NCI-H1436 (cell line): ENCODE data around the gene KLF3.

Experiments used
- DNase-seq: peaks from one replicate; lab custom pipeline; 2025; lab: John Stamatoyannopoulos, UW

Gene KLF3

DNA sequence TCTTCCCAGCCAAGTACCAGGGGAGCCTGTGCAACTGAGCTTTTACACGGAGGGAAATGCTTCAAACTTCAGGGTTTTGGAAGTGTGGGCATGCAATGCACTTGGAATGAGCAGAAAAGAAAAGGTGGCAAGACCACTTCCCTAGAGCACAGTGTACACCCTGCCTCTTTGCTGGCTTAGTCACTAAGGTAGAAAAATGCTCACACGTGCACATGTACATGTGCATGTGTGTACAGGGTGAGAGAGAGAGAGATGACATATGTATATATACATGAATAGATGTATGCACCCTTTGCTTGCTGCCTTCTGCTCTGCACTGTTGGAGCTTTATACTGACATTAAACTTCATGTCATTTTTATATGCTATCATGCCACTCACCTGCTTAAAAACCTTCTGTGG is 7.9 kb upstream of the KLF3 start:
- no peak for DNase-seq

- no peak for DNase-seq
Measured at GRCh38 chr4:38659346-38659745, 4.7 kb upstream of the KLF3 start.

DNA sequence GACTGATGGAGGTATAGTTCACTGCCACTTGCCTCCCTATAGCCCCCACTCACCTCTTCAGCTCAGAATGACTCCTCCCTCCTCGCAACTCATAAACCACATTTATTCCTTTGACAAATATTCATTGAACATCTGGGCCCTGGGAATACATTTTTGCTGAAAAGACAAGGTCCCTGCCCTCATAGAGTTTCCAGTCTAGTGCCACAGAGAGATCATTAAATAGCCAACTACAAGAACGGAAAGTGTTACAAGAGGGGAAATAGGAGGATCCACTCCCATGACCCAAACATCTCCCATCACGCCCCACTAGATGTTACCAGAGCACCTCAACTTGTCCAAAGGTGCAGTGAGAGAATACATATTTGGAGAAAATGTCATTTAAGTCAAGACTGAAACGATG is 3.2 kb upstream of the KLF3 start:
- no peak for DNase-seq

DNA sequence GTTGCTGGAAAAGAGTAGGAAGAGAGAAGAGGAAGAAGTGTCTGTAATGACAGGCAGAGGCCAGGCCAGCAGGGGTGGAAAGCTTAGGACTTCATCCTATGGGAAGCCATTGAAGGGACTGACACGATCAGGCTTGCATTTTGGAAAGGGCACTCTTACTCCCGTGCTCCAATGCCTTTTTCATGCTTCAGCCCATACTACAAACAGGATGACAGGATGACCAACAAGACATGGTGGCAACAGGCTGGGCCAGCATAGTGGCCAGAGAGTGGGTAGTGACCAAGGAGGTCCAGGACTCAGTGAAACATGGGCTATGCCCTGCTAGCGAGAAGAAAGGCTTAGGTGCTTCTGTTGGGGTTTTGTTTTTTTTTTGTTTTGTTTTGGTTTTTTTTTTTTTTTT is 2.6 kb upstream of the KLF3 start:
- DNase-seq, result no peak

- DNase-seq, result no peak
Measured at GRCh38 chr4:38662522-38663089, 1.4 kb upstream of the KLF3 start.

GRCh38 chr4:38663090-38663800 is 754 bp upstream of the KLF3 start:
- no peak for DNase-seq

DNA sequence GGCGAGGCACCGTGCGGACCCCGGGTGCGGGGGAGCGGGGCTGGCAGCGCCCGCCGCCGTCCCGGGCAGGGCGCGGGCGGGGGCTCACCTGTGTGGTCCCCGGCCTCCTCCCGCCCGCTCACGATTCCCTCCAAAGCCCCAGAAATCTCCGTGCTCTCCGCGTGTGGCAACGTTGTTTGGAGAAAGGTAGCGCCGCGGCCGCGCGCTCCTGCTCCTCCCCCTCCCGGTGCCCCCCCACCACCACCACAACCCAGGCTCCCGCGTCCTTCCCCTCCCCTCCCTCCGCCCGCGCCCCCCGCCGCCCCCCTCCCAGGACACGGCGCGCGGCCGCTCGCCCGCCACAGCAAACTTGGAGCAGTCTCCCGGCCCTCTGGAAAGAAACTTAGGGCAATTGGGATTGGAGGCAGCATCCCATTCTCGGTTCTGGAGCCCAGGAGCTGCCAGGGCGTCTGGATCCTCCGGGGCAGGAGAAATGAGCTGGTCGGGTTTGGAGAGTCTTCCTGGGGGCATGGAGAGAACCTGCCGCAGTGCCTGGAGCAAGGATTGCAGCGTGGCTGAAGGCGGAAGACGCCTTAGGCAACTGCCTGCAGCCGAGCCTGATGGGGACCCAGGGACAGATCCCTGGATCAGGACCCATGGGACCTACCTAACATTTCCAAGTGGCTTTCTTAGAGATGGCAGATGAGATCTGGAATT is 855 bp downstream of the KLF3 start:
- DNase-seq, result peak; percentile 55

- DNase-seq, result no peak
Measured at GRCh38 chr4:38665551-38666411, 1.8 kb downstream of the KLF3 start.

DNA sequence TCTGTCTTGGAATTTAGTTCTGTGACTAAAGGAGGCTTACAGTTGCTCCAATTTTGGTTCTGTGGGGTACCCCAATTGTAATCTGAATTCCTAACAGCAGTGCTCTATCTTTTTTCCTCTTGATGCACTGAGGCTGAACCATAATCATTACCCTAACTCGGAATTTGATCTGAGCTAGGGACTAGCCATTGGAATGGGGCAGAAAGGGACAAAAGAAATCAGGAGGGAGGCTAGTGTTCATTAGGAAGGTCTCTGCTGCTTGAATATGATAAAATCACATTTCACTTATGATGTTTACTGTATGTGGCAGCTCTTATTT is 2.7 kb downstream of the KLF3 start:
- DNase-seq, result no peak

DNA sequence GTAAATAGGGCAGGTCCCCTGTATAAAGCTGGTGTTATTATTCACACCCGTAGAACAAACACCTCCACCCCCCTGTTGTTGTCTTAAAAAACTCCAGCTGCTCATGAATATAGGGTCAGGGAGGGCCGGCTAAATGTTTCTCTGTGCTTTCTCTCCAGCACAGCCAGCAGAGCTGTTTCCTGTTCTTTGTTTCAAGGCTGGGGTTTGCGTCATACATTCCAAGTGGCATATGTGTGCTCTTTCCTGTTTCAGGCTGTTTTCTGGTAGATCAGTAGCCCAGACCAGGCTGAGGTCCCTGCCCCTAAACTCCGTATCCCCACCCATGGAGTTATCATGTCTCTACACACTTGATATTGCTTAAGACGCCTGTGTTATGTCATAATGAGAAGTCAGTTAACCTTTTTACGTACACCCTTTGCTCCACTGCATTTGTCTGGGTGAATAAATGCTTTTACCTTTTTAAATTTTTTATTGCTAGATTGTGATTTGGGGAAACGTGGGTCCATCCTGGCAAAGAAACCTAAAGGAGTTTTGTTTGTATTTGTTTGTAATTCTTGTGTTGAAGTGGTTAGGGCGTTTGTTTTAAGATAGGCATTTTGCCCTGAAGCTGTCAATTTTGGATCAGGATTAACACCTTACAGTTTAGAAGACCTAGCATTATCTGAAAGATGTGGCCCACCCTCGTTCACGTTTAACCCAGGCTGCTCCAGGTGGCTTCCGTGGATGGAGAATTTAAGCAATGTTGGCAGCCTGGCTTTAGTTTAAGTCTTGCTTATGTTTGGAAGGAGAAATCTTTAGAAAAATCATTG is 3.3 kb downstream of the KLF3 start:
- peak; percentile 69 for DNase-seq

DNA sequence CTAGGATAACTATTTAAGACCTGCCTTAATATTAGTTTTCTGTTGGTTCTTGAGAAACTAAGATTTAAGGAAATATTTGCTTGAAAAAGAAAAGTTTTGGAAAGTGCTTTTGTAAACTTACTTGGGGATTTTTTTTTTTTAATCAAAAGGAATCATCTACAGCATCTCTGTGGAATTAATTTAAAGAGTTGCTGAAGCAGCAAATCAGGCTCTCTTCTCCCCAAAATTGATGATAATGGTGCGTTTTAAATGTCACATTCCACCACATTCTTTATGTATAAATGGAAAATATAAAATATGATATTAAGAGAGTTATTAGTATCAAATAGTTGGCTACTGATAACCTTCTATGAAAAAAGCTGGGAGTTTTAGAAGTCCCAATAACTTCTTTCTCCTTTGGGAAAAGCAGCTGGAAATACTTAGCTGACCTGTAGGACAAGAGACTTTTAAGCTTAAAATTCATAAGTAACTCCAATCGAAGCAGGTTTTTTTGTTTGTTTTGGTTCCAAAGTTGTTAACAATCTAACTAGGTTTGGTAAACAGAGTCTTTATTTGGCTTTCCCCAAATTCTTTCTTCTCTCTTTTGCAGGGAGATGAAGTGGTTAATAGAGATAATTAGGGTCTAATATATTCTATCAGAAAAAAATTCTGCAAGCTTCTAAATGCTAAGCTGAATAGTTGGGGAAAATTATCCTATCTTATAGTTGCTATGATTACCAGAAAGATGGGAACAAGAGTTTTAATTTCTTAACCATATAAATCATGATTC is 4.4 kb downstream of the KLF3 start:
- no peak for DNase-seq

GRCh38 chr4:38669208-38669607 is 5.2 kb downstream of the KLF3 start:
- DNase-seq, result no peak

DNA sequence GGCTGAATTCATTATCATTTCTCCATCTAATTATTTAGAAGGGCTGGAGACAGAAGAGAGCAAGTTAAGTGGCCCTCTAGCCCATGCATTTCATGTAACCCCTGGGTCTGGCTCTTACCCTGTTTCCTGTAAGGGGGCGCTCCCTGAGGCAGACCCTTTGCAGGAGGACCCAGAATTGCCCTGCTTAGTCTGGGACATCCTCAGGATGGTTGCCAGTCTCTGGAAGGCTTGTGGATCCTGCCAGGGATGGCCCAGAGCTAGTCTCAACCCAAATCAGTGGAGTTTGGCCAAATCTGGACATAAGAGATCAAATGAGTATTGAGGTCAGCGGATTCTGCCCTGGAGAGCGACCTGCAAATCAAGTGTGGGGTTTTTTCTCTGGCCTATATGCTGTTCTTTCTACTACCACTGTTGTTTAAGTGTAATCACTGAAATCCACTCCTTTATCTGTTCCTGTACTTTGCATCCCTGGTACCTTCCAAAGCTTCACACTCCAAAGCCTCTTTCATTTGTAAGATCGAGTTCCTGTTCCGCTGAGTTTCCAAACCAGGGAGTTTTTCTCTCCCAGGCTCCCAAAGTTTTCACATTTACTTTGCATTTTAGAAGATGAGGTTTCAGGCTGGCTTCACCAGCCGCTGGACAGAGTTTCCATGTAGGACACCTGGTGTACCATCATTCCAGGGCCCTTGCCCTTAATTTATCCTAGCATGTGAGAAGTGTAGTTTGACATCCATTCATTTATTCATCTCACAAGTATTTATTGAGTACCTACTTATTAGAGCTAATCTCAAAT is 6.3 kb downstream of the KLF3 start:
- DNase-seq, result no peak

GRCh38 chr4:38670939-38671591 is 7.1 kb downstream of the KLF3 start:
- DNase-seq, result no peak

GRCh38 chr4:38671592-38671940 is 7.6 kb downstream of the KLF3 start:
- DNase-seq, result no peak

DNA sequence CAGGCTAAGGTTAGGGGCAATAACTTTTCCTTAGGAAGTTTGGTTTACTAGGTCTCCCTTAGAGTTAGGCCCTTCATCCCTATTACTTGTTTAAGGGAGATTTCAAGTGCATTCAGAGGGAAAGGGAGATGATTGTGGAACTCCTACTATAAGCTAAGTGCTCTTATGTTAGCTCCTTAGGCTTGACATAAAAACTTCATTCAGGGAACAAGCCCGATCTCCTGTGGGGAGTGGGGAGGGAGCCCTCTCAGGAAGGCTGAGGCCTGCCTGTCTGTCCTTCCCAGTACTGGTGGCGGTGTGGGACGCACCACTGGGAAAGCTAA is 8.0 kb downstream of the KLF3 start:
- DNase-seq, result no peak

- no peak for DNase-seq
Measured at GRCh38 chr4:38672397-38673129, 8.6 kb downstream of the KLF3 start.

DNA sequence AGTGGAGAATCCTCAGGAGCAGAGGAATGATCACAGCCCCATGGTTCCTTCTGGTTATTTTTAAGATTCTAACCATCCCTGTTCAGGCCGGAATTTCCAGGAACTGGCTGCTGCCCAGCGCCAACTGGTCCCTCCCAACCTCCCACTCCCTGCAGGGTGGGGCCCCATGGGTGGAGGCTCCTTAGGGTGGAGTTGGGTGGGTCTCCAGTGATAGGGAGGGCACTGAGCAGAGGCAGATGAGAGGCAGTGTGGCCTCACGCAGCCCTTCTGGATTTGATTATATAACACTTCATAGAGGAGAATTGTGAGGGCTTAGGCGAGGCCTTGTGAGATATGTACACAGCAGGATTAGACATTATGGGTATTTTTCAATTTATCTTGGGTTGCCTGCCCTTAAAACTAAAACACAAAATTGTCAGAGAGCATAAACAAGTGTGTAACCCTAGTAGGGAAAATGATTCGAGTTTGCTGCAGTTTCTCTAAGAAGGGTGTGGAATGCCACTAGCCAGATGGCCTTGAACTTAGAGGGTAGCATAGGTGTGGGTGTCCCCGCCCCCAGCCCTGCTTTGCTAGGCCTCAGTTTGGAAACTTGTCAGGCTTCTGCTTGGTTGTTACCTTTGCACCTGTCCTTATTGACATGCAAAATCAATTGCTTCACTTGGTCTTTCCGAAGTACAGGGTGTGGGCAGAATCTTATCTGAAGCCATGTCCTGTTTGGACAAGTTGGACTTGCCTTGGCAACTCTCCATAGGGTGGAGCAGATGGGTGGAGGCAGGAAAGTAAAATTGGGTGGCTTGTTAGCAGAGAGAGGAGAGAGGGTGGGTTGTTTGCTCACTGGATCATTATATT is 9.4 kb downstream of the KLF3 start:
- DNase-seq, result no peak
